GM21390 (cell line): Measurements from ENCODE around the gene RRAGC.
A peak's percentile ranks its signal among the peaks of the same experiment; 100 is the strongest.

Source experiments
- ATAC-seq: cut with Tn5 transposase; IDR thresholded peaks from one replicate; pipeline ENCODE4 v1.9.1; 2021; ENCODE audit not compliant: unreplicated experiment

The RRAGC gene

GRCh38 chr1:38859561-38860453 is at the start of gene RRAGC:
Gene RRAGC, minus strand, starts transcription at chr1:38859772. Its CDS starts 126 bp downstream, at chr1:38859646.
- ATAC-seq, result peak; percentile 89

GRCh38 chr1:38908821-38909220 is 49.2 kb upstream of the RRAGC start:
- no peak for ATAC-seq

GRCh38 chr1:38905985-38906384 is 46.4 kb upstream of the RRAGC start:
- no peak for ATAC-seq

GRCh38 chr1:38899560-38899959 is 40.0 kb upstream of the RRAGC start:
- no peak for ATAC-seq

GRCh38 chr1:38898653-38899230 is 39.2 kb upstream of the RRAGC start:
- no peak for ATAC-seq

- ATAC-seq, result no peak
Measured at GRCh38 chr1:38896169-38896568, 36.6 kb upstream of the RRAGC start.

- no peak for ATAC-seq
Measured at GRCh38 chr1:38892976-38893375, 33.4 kb upstream of the RRAGC start.

GRCh38 chr1:38891753-38892152 is 32.2 kb upstream of the RRAGC start:
- no peak for ATAC-seq

- ATAC-seq, result no peak
Measured at GRCh38 chr1:38889589-38889988, 30.0 kb upstream of the RRAGC start.

- no peak for ATAC-seq
Measured at GRCh38 chr1:38888423-38889333, 29.1 kb upstream of the RRAGC start.

- ATAC-seq, result no peak
Measured at GRCh38 chr1:38885092-38885491, 25.5 kb upstream of the RRAGC start.

GRCh38 chr1:38881487-38881886 is 21.9 kb upstream of the RRAGC start, which contains the start of gene GJA9:
Gene GJA9, minus strand, starts transcription at chr1:38881587. Its CDS starts 5,489 bp downstream, at chr1:38876098.
- ATAC-seq, result no peak

- ATAC-seq, result no peak
Measured at GRCh38 chr1:38875811-38876210, 16.2 kb upstream of the RRAGC start.

- peak; percentile 91 for ATAC-seq
Measured at GRCh38 chr1:38873027-38873969, 13.7 kb upstream of the RRAGC start, which contains the start of gene MYCBP. Gene MYCBP, minus strand, starts transcription at chr1:38873348. Its CDS starts 43 bp downstream, at chr1:38873305.

- ATAC-seq, result peak; percentile 11
Measured at GRCh38 chr1:38872401-38873026, 12.9 kb upstream of the RRAGC start.

GRCh38 chr1:38870996-38871395 is 11.4 kb upstream of the RRAGC start:
- no peak for ATAC-seq

- no peak for ATAC-seq
Measured at GRCh38 chr1:38867208-38867607, 7.6 kb upstream of the RRAGC start.

GRCh38 chr1:38865112-38865715 is 5.6 kb upstream of the RRAGC start:
- no peak for ATAC-seq

GRCh38 chr1:38860454-38860795 is 853 bp upstream of the RRAGC start:
- ATAC-seq, result no peak
